KMS-11 (cell line): ENCODE data around the gene TLE4.

ENCODE experiments used
- H2AFZ ChIP-seq: fragments of 200-600 bp; sonication (generic); 2 replicates; pipeline ENCODE4 v1.6.1; 2016; ENCODE audit warnings: antibody characterized with exemption, mixed run types, low read depth
- H3K27ac ChIP-seq: fragments of 200-600 bp; sonication (generic); 2 replicates; pipeline ENCODE4 v1.6.1; 2016; ENCODE audit warnings: mild to moderate bottlenecking, mixed run types
- H3K27me3 ChIP-seq: fragments of 200-600 bp; sonication (generic); 2 replicates; pipeline ENCODE4 v1.6.1; 2017; ENCODE audit warnings: mild to moderate bottlenecking, low read depth, mixed run types, moderate library complexity; ENCODE audit not compliant: insufficient read depth
- H3K36me3 ChIP-seq: fragments of 200-600 bp; sonication (generic); 2 replicates; pipeline ENCODE4 v1.6.1; 2017; ENCODE audit warnings: mild to moderate bottlenecking, mixed run types; ENCODE audit not compliant: insufficient read depth
- H3K4me1 ChIP-seq: fragments of 200-600 bp; sonication (generic); 2 replicates; pipeline ENCODE4 v1.6.1; 2016; ENCODE audit warnings: mild to moderate bottlenecking, low read depth, mixed run types; ENCODE audit not compliant: poor library complexity, severe bottlenecking
- H3K4me2 ChIP-seq: fragments of 200-600 bp; sonication (generic); 2 replicates; pipeline ENCODE4 v1.7.0; 2016; ENCODE audit warnings: mild to moderate bottlenecking, mixed run types
- H3K4me3 ChIP-seq: fragments of 200-600 bp; sonication (generic); IDR thresholded peaks from 2 replicates; pipeline ENCODE4 v1.6.1; 2017; ENCODE audit warnings: low read depth, low read length, mixed read lengths; ENCODE audit not compliant: insufficient read depth
- H3K79me2 ChIP-seq: fragments of 200-600 bp; sonication (generic); 2 replicates; pipeline ENCODE4 v1.6.1; 2016; ENCODE audit warnings: low read depth, mixed run types; ENCODE audit not compliant: insufficient read depth
- H3K9ac ChIP-seq: fragments of 200-600 bp; sonication (generic); 2 replicates; pipeline ENCODE4 v1.6.1; 2016; ENCODE audit warnings: mild to moderate bottlenecking, mixed run types
- H4K20me1 ChIP-seq: fragments of 200-600 bp; sonication (generic); 2 replicates; pipeline ENCODE4 v1.6.1; 2016; ENCODE audit warnings: mild to moderate bottlenecking, mixed run types; ENCODE audit not compliant: insufficient read depth
- CTCF ChIP-seq: fragments of 200-600 bp; sonication (generic); conservative IDR thresholded peaks from 2 replicates; pipeline ENCODE4 v1.6.1; 2017; ENCODE audit warnings: low read depth, mild to moderate bottlenecking, antibody characterized with exemption, low read length, moderate library complexity, mixed read lengths

The TLE4 gene

GRCh38 chr9:79701651-79702050 lies 129.9 kb downstream of the TLE4 start:
- Histone ChIP-seq H3K4me1 (no peaks in the 10 kb centered on the region), H3K9ac (no peak overlapping the region), H3K4me2 (no peak overlapping the region), H3K79me2 (no peaks in the 10 kb centered on the region), H3K36me3 (no peaks in the 10 kb centered on the region), H3K27ac (no peak overlapping the region), H2AFZ (no peak overlapping the region), H4K20me1 (no peaks in the 10 kb centered on the region), H3K4me3 (no peak overlapping the region), H3K27me3 (no peaks in the 10 kb centered on the region)
- no peak for TF ChIP-seq CTCF

GRCh38 chr9:79705704-79706103 lies 133.9 kb downstream of the TLE4 start:
- Histone ChIP-seq H3K4me3 (no peak overlapping the region), H4K20me1 (no peaks in the 10 kb centered on the region), H2AFZ (no peak overlapping the region), H3K4me1 (no peaks in the 10 kb centered on the region), H3K27me3 (no peaks in the 10 kb centered on the region), H3K36me3 (no peaks in the 10 kb centered on the region), H3K4me2 (no peak overlapping the region), H3K9ac (no peak overlapping the region), H3K27ac (no peak overlapping the region), H3K79me2 (no peaks in the 10 kb centered on the region)
- no peak for TF ChIP-seq CTCF

GRCh38 chr9:79706512-79706911 lies 134.7 kb downstream of the TLE4 start:
- H3K79me2 ChIP-seq: no peaks in the 10 kb centered on the region
- H3K27me3 ChIP-seq: no peaks in the 10 kb centered on the region
- no peaks in the 10 kb centered on the region for H3K36me3 ChIP-seq
- H3K9ac ChIP-seq: no peak overlapping the region
- H4K20me1 ChIP-seq: no peaks in the 10 kb centered on the region
- no peaks in the 10 kb centered on the region for H3K4me1 ChIP-seq
- H3K4me3 ChIP-seq: no peak overlapping the region
- TF ChIP-seq CTCF: no peak
- no peak overlapping the region for H3K27ac ChIP-seq
- H3K4me2 ChIP-seq: no peak overlapping the region
- H2AFZ ChIP-seq: no peak overlapping the region

GRCh38 chr9:79707589-79707988 lies 135.8 kb downstream of the TLE4 start:
- no peaks in the 10 kb centered on the region for H3K36me3 ChIP-seq
- no peak for TF ChIP-seq CTCF
- H3K27ac ChIP-seq: no peak overlapping the region
- no peaks in the 10 kb centered on the region for H4K20me1 ChIP-seq
- H2AFZ ChIP-seq: no peak overlapping the region
- H3K9ac ChIP-seq: no peak overlapping the region
- no peak overlapping the region for H3K4me3 ChIP-seq
- no peaks in the 10 kb centered on the region for H3K4me1 ChIP-seq
- H3K79me2 ChIP-seq: no peaks in the 10 kb centered on the region
- H3K4me2 ChIP-seq: no peak overlapping the region
- H3K27me3 ChIP-seq: no peaks in the 10 kb centered on the region

GRCh38 chr9:79708541-79708940 lies 136.8 kb downstream of the TLE4 start:
- H3K4me2 ChIP-seq: no peak overlapping the region
- H3K27me3 ChIP-seq: no peaks in the 10 kb centered on the region
- H3K4me3 ChIP-seq: no peak overlapping the region
- TF ChIP-seq CTCF: no peak
- H3K4me1 ChIP-seq: no peaks in the 10 kb centered on the region
- no peaks in the 10 kb centered on the region for H3K36me3 ChIP-seq
- no peak overlapping the region for H2AFZ ChIP-seq
- no peak overlapping the region for H3K9ac ChIP-seq
- H3K79me2 ChIP-seq: no peaks in the 10 kb centered on the region
- H4K20me1 ChIP-seq: no peaks in the 10 kb centered on the region
- H3K27ac ChIP-seq: no peak overlapping the region
